ENCODE measurements around the gene MTFP1. TPM values are rescaled to one million over a fixed set of nuclear protein-coding genes. Genes with fewer than 3 reads are reported as not detected.

The MTFP1 gene
- total and polyA plus RNA-seq, 2 of the 4 experiments (the other 2 are of a cell fraction), result 7.3 to 7.7 TPM

DNA sequence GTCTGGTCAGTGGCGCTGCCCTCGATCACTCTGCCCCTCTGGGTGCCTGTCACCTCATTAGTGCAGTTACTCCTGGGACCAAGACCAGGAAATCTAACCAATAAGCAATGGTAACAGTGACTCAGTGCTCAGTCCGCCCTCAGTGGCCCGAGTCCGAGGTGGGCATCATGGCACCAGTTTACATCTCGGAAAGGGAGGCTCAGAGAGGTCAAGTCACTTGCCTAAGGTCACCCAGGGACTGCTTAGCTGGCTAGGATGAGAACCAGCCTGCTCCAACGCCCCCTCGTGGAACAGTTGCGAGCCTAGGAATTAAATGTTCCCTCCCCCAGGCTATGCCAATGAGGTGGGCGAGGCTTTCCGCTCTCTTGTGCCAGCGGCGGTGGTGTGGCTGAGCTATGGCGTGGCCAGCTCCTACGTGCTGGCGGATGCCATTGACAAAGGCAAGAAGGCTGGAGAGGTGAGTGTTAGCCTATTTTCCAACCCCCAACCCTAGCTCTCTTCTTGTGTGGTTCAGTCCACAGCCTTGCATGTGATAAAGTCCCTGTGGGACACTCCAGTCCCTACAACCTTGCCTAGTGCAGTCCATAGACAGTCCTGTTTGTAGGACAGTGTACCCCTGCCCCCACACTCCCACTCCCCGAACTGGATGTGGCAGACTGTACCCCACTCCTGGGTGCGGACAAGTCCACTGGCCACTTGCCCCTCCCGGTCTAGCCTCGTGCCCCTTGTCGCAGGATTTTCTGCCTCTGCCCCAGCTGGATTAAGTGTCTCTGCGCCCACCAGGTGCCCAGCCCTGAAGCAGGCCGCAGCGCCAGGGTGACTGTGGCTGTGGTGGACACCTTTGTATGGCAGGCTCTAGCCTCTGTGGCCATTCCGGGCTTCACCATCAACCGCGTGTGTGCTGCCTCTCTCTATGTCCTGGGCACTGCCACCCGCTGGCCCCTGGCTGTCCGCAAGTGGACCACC, 1.1 kb downstream of the MTFP1 start:
- H2BK5ac ChIP-seq (ENCODE audit: low read depth, low read length, poor library complexity, severe bottlenecking), result no peak overlapping the region
- peak overlapping the region; percentile 41 for H2AK5ac ChIP-seq (ENCODE audit: low read depth, low read length)
- peak overlapping the region; percentile 26; the same call in 1 of the 2 replicates for H4K91ac ChIP-seq (ENCODE audit: insufficient read depth, low read depth, low read length)
- POLR2A ChIA-PET (ENCODE audit: unreplicated experiment), result no interaction called here
- ATAC-seq (ENCODE audit: low read depth), result peak; percentile 9
- no peaks in the 10 kb centered on the region for H4K20me1 ChIP-seq (ENCODE audit: insufficient read depth, low read length)
- no peak for TF ChIP-seq MXI1 (IDR thresholded peaks at IDR 0.05; ENCODE audit: borderline replicate concordance, low read depth, low read length)
- TF ChIP-seq, protein P1, sequence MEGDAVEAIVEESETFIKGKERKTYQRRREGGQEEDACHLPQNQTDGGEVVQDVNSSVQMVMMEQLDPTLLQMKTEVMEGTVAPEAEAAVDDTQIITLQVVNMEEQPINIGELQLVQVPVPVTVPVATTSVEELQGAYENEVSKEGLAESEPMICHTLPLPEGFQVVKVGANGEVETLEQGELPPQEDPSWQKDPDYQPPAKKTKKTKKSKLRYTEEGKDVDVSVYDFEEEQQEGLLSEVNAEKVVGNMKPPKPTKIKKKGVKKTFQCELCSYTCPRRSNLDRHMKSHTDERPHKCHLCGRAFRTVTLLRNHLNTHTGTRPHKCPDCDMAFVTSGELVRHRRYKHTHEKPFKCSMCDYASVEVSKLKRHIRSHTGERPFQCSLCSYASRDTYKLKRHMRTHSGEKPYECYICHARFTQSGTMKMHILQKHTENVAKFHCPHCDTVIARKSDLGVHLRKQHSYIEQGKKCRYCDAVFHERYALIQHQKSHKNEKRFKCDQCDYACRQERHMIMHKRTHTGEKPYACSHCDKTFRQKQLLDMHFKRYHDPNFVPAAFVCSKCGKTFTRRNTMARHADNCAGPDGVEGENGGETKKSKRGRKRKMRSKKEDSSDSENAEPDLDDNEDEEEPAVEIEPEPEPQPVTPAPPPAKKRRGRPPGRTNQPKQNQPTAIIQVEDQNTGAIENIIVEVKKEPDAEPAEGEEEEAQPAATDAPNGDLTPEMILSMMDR (conservative IDR thresholded peaks at IDR 0.05; ENCODE audit: low read depth, low read length), result peak; percentile 78
- peak; percentile 75 for TF ChIP-seq SMC3 (IDR thresholded peaks at IDR 0.05; ENCODE audit: low read depth, low read length)
- no peak for TF ChIP-seq RFX5 (IDR thresholded peaks at IDR 0.05; ENCODE audit: low read depth, low read length)
- no peak for TF ChIP-seq CEBPB (IDR thresholded peaks at IDR 0.05; ENCODE audit: low read depth, low read length)
- TF ChIP-seq MAFK (IDR thresholded peaks at IDR 0.05; ENCODE audit: low read depth, low read length), result no peak
- peak; percentile 9; the same call in 1 of the 2 replicates for TF ChIP-seq NFE2L2 (IDR thresholded peaks at IDR 0.05; ENCODE audit: low read depth, low read length)
- 0 out of 2 replicates have a peak, but pooled peaks have one; percentile 20 for TF ChIP-seq POLR2A (IDR thresholded peaks at IDR 0.05; ENCODE audit: low read depth, low read length)
- no peak for TF ChIP-seq FOS (IDR thresholded peaks at IDR 0.05; ENCODE audit: low read depth, low read length)
- no peak for TF ChIP-seq BHLHE40 (IDR thresholded peaks at IDR 0.05; ENCODE audit: low read depth, low read length)
- TF ChIP-seq RAD21 (IDR thresholded peaks at IDR 0.05; ENCODE audit: low read length), result peak; percentile 67
- no peak for TF ChIP-seq CHD1 (IDR thresholded peaks at IDR 0.05; ENCODE audit: low read depth, low read length)
- no peak for TF ChIP-seq MAZ (IDR thresholded peaks at IDR 0.05; ENCODE audit: borderline replicate concordance, low read depth, low read length)
- H2BK120ac ChIP-seq (ENCODE audit: low read depth, low read length), result no peak overlapping the region; the same call in 1 of the 2 replicates
- peak overlapping the region; percentile 53; the same call in 1 of the 2 replicates for H3K23ac ChIP-seq (ENCODE audit: low read depth, low read length)
- H3K4me3 ChIP-seq (ENCODE audit: insufficient read depth, low read depth, low read length), result peak overlapping the region; percentile 73
- no TSS peak for BruUV-seq (replicated peaks)
- H3K18ac ChIP-seq (ENCODE audit: low read depth, low read length), result no peak overlapping the region
- H2BK20ac ChIP-seq (ENCODE audit: low read depth, low read length), result 0 out of 2 replicates have a peak overlapping the region, but pooled peaks have one; percentile 4
- no peak overlapping the region for H4K5ac ChIP-seq (ENCODE audit: low read depth, low read length)
- dilution Hi-C loops (cut with HindIII; ENCODE audit: low sequenced_read_pairs, unreplicated experiment), result no loop called here
- no peak overlapping the region for H2BK15ac ChIP-seq (ENCODE audit: low read depth, low read length)
- peak overlapping the region; percentile 87; the same call in 1 of the 2 replicates for H3K27ac ChIP-seq (ENCODE audit: insufficient read depth, low read length)
- H2AK9ac ChIP-seq (replicated peaks; ENCODE audit: low read depth, low read length, poor library complexity), result peak overlapping the region; percentile 66
- H3K4ac ChIP-seq (ENCODE audit: low read depth, low read length), result peak overlapping the region; percentile 38
- peak overlapping the region; percentile 44; the same call in 1 of the 2 replicates for H3K14ac ChIP-seq (replicated peaks; ENCODE audit: low read depth, low read length)
- peak; percentile 59 for DNase-seq
- H3K56ac ChIP-seq (ENCODE audit: extremely low read depth, insufficient read depth, low read length), result no peak overlapping the region
- H3K4me2 ChIP-seq (ENCODE audit: low read depth, low read length), result peak overlapping the region; percentile 93
- in situ Hi-C loops (cut with MboI; ENCODE audit: low sequenced_read_pairs), result no loop called here
- no peaks in the 10 kb centered on the region for H3K27me3 ChIP-seq (ENCODE audit: control insufficient read depth, insufficient read depth, low read length)
- peak overlapping the region; percentile 41 to 90; a peak in 2 of 4 replicates for H4K8ac ChIP-seq (ENCODE audit: low read depth in 2 of 2, low read length in 2 of 2)
- no peaks in the 10 kb centered on the region for H3K9me3 ChIP-seq (ENCODE audit: control insufficient read depth, insufficient read depth, low read length)
- H3K9me1 ChIP-seq (ENCODE audit: insufficient read depth, low read length), result peaks cover 13% of the 10 kb centered on the region
- H2AFZ ChIP-seq (replicated peaks; ENCODE audit: low read length, poor library complexity), result peak overlapping the region; percentile 95
- peaks cover 9% of the 10 kb centered on the region for H3K36me3 ChIP-seq (ENCODE audit: control insufficient read depth, insufficient read depth, low read length)
- intact Hi-C loops (cut with micrococcal nuclease), result no loop called here
- CTCF ChIA-PET, result interaction anchor here (1.1 to 1.2 kb wide), 2 partner anchors 8 to 36 kb away, joined by 3 to 5 read pairs; no protein-coding TSS in a partner anchor
- H3K9ac ChIP-seq (ENCODE audit: low read depth, low read length), result peak overlapping the region; percentile 94; the same call in 1 of the 2 replicates
- peaks cover 17 to 31% of the 10 kb centered on the region in 2 experiments; a peak in 3 of 4 replicates for H3K79me1 ChIP-seq (ENCODE audit: low read depth in 1 of 2, low read length in 2 of 2)
- WGBS, 2 experiments (ENCODE audit: extremely low coverage in 2 of 2, insufficient read length in 1 of 2), result 80% methylated on average over 9 of the region's 29 CpGs; no CpG with 5 or more reads in 1 of the 2 experiments
- peaks cover 18% of the 10 kb centered on the region for H3K4me1 ChIP-seq (ENCODE audit: control insufficient read depth, insufficient read depth, low read length)
